Activated gamma-delta T cell treated with anti-CD3 and anti-CD28 coated beads, Interleukin-2, amount 50 U/mL, for 16 hours (primary cell): Measurements from ENCODE around the gene RAPGEF2.
"Not testable (repeated sequence)": the region's sequence is repeated elsewhere in the genome, so short reads cannot be mapped to it uniquely, and the experiment has no call there.

Experiments
- DNase-seq: peaks from one replicate; pipeline ENCODE4 v3.0.0-alpha.2; 2020; ENCODE audit warnings: low read depth

The RAPGEF2 gene

GRCh38 chr4:159097785-159098184 is 5.1 kb upstream of the RAPGEF2 start:
- DNase-seq = no peak

GRCh38 chr4:159098482-159099127 is 4.3 kb upstream of the RAPGEF2 start:
- no peak for DNase-seq

DNA sequence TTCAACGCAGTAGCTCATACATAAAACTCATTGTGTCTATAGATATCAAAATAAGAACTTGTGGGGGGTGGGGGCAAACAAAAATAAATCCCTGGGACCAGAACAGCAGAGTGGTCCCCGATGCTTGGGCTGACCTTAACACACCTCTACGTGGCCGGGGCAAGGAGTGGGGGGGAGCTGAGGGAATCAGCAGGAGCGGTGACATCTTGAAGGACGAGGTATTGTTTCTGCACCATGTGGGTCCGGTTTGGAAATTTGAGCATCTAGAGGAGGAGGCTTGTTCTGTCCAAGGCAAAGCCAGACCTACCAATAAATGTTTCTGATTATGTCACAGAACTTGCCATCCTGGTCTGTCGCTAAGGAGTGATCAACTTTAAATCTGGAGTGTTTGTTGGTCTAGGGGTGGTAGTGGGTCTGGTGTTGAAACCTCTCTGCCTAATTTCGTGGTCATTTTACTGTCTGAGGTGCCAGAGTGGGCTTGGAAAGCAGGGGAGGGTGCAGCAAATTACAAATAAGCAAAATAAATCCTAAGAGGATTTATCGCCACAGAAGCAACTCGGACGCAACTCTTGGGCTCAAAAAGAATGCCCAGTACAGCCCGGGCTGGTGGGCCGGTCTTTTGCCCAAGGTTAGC is 774 bp upstream of the RAPGEF2 start:
- no peak for DNase-seq

GRCh38 chr4:159103384-159103990 is 608 bp downstream of the RAPGEF2 start:
- DNase-seq = peak; percentile 14

GRCh38 chr4:159104694-159105414 is 2.0 kb downstream of the RAPGEF2 start:
- DNase-seq = no peak

GRCh38 chr4:159105761-159106243 is 2.9 kb downstream of the RAPGEF2 start:
- no peak for DNase-seq

GRCh38 chr4:159106636-159107035 is 3.8 kb downstream of the RAPGEF2 start:
- DNase-seq = no peak

DNA sequence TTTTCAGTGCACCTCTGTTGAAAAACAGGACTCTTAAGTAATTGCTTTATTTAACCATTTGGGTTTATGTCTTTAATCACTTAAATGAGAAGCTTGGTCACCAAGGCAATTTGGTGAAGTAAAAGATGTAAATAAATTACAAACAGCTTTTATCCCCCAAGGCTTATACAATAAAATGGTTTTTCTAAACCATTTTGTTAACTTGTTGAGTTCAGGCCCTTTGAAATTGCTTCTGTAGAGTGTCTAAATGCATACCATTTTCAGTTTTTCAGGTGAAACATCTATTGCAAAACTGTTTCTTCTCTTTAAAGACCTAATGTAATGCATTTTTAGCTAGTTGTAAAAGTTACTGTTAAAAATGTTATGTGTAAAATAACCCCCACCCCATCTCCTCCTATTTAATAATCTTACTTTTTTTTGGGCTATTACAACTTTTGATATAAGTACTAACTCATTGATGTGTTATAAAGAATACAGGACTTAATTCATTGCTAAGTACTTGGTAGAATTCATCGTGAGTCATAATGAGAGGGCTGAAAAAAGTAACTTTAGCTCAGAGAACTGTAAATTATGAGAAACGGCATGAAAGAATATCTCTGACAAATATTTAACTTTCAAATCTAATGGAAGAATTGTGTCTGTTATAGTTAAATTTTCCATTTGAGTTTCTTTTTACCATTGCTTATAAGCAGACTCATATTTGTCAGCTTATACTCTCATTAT is 4.5 kb downstream of the RAPGEF2 start:
- no peak for DNase-seq

GRCh38 chr4:159108124-159108523 is 5.2 kb downstream of the RAPGEF2 start:
- DNase-seq = no peak

GRCh38 chr4:159110961-159111360 is 8.1 kb downstream of the RAPGEF2 start:
- DNase-seq = no peak

GRCh38 chr4:159111416-159111815 is 8.5 kb downstream of the RAPGEF2 start:
- DNase-seq = no peak

GRCh38 chr4:159113366-159113765 is 10.5 kb downstream of the RAPGEF2 start:
- DNase-seq = not testable (repeated sequence)

DNA sequence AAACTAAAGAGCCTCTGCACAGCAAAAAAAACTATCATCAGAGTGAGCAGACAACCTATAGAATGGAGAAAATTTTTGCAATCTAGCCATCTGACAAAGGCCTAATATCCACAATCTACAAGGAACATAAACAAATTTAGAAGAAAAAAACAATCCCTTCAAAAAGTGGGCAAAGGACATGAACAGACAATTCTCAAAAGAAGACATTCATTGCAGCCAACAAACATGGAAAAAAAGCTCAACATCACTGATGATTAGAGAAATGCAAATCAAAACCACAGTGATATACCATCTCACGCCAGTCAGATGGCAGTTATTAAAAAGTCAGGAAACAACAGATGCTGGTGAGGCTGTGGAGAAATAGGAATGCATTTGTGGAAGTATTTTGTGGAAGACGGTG is 13.2 kb downstream of the RAPGEF2 start:
- not testable (repeated sequence) for DNase-seq

DNA sequence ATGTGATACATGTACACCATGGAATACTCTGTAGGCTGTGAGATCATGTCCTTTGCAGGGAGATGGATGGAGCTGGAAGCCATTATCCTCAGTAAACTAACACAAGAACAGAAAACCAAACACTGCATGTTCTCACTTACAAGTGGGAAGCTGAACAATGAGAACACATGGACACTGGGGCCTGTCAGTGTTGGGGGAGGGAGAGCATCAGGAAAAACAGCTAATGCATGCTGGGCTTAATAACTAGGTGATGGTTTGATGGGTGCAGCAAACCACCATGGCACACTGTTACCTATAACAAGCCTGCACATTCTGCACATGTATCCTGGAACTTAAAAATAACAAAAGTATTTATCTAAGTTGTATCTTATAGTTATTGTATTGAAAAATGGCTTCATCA is 13.8 kb downstream of the RAPGEF2 start:
- DNase-seq = not testable (repeated sequence)

DNA sequence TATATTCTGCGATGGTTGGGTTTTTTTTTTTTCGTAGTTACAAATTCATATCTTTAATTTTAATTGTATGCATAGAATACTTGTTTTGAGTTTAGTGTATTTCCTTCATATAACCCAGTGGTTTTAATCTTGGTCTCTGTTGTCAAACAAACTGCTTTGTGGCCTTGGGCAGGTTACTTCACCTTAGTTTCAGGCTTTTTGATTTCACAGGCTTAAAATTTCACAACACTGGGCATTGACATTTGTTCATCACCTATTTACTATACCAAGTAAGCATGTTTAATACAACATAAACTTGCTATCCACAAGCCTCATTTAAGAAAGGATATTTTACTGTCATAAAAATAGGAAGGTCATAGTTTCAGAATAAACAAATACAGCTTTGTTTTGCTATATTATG is 14.7 kb downstream of the RAPGEF2 start:
- no peak for DNase-seq

DNA sequence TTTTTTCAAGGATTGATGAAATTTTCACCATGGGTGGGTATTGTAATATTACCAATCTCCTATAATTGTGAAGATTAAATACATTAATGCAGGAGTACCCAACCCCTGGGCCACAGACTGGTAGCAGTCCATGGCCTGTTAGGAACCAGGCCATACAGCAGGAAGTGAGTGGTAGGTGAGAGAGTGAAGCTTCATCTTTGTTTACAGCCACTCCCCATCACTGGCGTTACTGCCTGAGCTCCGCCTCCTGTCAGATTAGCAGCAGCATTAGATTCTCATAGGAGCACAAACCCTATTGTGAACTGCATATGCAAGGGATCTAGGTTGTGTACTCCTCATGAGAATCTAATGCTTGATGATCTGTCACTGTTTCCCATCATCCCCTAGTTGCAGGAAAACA is 15.1 kb downstream of the RAPGEF2 start:
- no peak for DNase-seq

- no peak for DNase-seq
Observed at GRCh38 chr4:159121371-159121770, 18.5 kb downstream of the RAPGEF2 start.

DNA sequence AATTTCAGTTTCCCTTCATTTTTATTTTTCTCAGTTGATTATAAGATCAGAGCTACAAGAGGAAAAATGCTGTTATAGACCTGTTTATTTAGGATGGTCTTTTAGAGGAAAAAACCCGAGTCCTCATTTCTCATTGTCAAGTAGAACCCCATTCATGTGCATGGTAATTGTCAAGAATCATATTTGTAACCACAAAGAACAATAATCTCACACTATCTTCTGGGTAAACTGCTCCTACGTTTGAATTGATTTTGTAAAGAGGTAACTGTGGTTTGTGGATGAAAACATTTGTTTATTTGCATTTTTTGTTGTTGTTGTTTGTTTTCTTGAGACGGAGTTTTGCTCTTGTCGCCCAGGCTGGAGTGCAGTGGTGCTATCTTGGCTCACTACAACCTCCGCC is 23.8 kb downstream of the RAPGEF2 start:
- no peak for DNase-seq

DNA sequence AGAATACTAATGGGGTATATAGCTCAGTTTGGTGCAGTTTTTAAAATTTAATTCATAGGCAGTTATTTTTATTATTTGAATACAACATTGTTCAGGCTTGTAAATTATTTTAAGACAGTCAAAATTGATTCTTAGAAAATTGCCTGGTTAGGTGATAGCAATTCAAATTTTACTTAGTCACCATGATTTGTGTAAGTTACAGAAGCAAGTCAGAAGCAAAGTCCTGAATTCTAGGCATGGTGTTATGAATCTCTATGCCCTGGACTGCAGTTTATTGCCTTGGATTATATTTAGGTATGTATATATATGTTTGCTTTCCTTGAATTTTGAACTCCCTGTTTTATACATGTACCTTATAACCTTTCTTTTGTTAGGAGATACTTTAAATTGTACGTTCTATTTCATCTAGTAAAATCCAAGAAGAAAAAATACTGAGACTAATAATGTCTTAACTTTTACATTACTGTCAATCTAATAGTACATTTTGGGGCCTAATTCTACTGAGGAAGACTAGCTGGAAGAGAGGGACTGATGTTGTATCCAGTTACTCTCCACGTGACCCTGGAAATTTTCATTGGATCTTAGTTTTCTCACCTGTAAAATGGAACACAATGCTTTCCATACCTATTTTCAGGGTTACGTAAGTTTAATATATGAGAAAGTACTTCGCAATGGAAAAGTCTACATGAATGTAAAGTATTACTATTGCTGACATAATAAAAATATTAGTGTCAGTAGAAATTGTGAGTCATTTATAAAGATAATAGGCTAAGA is 25.1 kb downstream of the RAPGEF2 start:
- no peak for DNase-seq

- no peak for DNase-seq
Observed at GRCh38 chr4:159129814-159130550, 27.1 kb downstream of the RAPGEF2 start.

DNA sequence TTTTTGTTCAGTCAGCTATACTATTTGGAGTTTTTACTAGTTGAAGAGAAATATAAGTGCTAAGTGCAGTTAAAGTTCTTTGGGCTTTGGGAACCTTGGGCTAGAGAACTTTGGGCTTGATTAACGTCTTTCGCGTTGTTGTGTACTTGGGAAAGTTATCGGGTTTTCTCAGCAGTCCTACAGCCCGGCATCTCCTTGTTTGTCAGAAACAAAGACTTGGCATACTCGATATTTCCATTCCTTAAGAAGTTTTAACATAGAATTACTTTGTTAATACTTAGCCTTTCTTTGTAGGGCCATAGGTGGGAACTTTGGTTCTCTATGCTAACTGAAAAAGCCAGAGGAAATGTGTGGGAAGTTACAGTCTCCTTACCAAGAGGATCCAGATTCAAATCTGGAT is 28.7 kb downstream of the RAPGEF2 start:
- no peak for DNase-seq
